PFSK-1 (cell line): ENCODE measurements around the gene ATP11A.

Experiments used
- POLR2AphosphoS5 ChIP-seq: IDR thresholded peaks from 2 replicates; pipeline ENCODE4 v1.6.1; 2012; ENCODE audit warnings: low read depth, mild to moderate bottlenecking, control low read depth, low read length, moderate library complexity
- REST ChIP-seq, 2 experiments: IDR thresholded peaks; 2 replicates each; pipeline versions ENCODE4 v1.6.1 to v1.8.0; 2011 to 2012; ENCODE audit warnings: low read depth in 2 of 2, low read length in 2 of 2, control low read depth in 1 of 2, inconsistent platforms in 1 of 2, mild to moderate bottlenecking in 1 of 2, moderate library complexity in 1 of 2; ENCODE audit not compliant: insufficient read depth in 1 of 2
- SIN3A ChIP-seq: IDR thresholded peaks from 2 replicates; pipeline ENCODE4 v1.6.1; 2012; ENCODE audit warnings: mild to moderate bottlenecking, low read length, moderate library complexity, borderline replicate concordance; ENCODE audit not compliant: insufficient read depth
- TAF1 ChIP-seq: IDR thresholded peaks from 2 replicates; pipeline ENCODE4 v1.6.1; 2012; ENCODE audit warnings: low read length, control low read depth, borderline replicate concordance; ENCODE audit not compliant: insufficient read depth

GRCh38 chr13:112721198-112722104, 31.6 kb downstream of the ATP11A start:
- TF ChIP-seq SIN3A (no peak), REST (IDR thresholded peaks at IDR 0.05; ENCODE audit: insufficient read depth in 1 of 2, low read depth in 2 of 2, low read length in 2 of 2) (no peak), TAF1 (no peak), POLR2AphosphoS5 (no peak)
